Anterior cingulate cortex (tissue), 58 donors: Measurements from ENCODE around the gene ACACA.

Source experiments
- DNase-seq, 58 donors: peaks; one replicate each; lab custom pipeline; 2025; lab: John Stamatoyannopoulos, UW

The ACACA gene

DNA sequence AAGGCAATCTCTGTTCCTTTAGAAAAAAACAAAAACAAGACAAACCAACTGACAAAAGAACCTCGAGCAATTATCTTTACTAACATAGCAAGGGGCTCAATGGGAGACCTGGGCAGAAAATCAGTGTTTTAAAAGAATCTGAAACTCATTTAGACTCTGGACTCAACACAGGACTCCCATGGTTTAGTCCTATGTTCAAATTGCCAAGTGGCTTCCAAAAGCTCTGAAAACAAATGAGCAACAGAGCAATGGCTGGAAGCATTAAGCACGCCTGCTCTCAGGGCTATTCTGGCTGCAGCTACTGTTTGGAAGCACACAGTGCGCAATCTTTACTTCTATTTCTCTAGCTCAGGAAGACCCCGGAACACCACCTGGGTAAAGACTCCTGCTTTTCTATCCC is 295.9 kb downstream of the ACACA start:
- DNase-seq: peak in 12 of 58 donors; percentile 4 to 37 (median 12)

DNA sequence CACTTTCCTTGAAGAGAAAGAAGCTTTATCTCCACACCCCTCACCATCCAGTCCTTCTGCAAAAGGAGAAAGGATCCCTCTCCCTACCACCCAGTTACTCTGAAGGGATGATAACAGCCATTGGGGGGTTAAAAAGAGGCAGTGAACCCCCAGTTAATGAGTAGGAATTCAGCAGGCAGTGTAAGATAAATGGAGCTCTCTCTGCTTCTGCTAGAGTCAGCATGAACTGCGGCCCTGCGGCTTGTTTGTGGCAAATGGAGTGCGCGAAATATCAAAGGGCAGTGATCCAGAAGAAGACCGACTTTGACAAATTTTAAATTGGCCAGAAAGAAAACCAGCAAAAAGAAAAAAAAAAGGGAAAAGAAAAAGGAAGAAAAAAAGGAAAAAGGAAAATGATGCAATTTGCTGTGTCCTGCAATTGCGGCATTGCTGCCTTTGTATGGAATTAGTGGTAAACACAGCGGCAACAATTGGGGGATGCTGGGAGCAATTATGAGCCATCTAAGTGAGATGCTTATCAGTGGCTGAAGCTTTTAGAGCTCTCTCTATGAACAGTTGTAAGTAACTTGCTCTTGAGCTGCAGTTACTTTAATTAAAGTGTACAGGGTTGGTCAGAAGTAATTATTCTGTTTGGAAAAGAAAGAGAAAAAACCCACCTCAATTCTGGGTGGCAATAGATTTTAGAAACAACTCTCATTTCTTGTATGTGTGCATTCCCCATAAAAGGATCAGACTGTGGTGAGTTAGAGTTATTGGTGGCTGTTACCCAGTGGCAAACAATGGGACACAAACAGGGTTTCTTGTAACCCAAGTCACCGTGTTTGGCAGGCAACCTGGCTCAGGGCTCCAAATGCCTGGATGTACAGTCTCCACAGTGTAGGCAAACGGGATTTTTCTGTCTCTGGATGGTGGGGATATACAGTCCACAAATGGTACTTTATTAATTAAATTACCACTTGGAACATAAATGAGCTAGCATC is 296.6 kb downstream of the ACACA start:
- DNase-seq: peak in 5 of 58 donors; percentile 4 to 12 (median 7)

DNA sequence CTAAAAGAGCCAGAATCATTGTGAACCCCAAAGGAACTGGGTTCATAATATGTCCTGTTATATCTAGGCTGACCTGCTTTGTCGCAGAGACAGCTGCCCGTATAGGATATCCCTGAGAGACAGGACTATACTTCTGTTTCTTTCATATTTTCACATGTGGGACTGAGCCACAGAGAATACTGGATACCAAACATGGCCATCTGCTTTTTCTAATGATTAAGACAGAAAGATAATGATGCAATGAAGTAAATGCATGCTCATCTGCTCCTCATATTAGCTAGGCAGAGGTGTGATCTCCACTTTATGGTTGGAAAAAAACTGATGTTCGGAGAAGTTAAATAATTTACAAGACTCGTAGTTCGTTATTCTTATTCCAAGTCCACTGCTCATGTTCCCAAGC is 297.5 kb downstream of the ACACA start:
- DNase-seq: no peak

DNA sequence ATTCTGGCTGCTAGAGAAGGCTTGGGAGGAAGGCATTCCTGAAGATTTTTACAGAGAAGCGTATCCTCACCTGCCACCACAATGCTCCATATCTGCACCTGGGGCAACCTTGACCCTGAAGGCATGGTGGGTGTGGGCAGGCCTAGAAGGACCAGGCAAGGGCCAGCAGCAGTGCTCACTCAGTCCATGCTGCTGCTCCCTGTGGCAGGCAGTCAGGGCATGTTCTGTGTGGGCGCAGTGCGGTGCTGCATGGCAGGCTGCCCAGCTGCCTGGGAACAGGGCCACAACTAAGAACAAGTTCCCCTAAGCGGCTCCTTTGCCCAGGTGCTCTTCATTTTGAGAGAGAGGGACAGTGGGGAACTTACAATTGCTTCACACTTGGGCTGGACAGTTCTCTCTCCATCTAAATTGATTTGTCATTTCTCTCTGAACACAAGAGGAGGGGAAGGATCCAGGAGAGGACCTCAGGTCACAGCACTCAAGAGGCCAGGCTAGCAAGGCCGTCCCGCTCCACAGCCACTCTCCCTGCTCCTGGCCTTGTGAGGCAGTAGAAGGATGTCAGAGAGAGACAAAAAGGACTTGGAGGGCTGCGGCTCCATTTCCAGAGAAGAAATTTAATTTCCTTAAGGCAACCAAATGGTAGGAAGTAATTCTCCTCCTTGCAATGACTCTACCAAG is 299.1 kb downstream of the ACACA start:
- peak in 53 of 58 donors; percentile 9 to 85 (median 58) for DNase-seq

DNA sequence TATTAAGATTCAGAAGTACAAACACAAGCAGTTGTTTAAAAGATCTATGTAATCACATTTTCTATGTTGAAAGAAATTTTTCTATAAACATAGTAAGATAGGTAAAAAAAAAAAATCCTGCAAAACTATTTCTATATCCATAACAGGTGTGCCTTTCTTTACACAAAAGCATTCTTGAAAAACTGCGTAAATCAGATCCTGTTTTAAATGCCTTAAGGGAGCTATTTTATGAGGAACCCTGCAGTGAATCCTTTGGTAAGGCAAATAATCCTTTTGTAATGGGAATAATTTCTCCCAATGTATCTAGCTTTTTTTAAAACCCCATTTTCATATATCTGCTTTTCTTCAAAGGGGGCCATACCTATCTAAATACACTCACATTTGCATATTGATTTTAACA is 300.6 kb downstream of the ACACA start:
- DNase-seq: no peak

DNA sequence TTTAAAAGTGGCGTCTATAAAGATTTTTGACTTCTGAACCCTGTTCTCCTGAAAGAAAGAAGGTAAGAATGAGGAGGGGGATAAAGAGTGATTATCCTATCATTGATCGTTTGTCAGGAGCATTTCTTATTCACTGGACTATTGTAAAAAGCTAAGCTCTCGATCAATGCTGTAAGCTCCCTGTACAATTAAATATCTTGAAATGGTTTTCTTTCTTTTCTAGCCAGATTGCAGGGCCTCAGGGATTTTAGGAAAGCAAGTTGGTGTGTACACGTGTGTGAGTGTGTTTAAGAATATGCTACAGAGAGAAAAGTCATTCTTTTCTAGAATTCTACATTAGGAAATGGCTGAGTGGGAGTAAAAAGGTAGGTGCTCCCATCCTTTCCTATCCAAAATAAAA is 303.4 kb downstream of the ACACA start:
- no peak for DNase-seq

DNA sequence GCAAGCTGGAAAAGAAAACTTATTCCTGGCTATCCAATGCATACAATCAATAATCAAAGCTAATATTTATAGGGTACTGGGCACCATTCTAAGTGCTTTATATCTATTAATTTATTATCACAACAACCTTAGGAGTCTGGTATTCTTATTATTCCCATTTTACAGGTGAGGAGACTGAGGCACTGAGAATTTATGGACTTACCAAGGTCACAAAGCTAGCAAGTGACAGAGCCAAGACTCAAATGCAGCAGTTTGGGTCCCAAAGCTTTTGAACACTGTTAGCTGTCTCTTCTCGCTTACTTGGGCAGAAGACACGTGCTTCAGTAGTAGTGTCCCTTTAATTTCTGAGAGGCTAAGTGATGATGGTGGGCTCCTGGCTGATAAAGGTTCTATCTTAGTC is 305.3 kb downstream of the ACACA start:
- no peak for DNase-seq

DNA sequence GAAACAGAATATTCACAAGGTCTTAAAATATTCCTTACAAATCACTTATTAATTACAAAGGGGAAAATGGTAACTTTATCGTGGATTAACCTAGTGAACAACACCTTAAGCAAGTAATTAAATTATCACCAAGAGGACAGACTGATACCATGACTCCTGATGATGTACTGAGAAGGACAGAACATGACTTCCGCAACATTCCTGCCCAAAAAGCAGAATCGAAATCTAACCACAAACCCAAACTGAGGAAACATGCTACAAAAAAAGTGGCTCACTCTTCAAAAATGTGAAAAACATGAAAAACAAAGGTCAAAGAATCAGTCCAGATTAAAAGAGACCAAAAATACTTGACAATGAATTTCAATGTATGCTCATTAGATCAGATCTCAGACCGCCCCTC is 306.4 kb downstream of the ACACA start:
- DNase-seq: no peak

DNA sequence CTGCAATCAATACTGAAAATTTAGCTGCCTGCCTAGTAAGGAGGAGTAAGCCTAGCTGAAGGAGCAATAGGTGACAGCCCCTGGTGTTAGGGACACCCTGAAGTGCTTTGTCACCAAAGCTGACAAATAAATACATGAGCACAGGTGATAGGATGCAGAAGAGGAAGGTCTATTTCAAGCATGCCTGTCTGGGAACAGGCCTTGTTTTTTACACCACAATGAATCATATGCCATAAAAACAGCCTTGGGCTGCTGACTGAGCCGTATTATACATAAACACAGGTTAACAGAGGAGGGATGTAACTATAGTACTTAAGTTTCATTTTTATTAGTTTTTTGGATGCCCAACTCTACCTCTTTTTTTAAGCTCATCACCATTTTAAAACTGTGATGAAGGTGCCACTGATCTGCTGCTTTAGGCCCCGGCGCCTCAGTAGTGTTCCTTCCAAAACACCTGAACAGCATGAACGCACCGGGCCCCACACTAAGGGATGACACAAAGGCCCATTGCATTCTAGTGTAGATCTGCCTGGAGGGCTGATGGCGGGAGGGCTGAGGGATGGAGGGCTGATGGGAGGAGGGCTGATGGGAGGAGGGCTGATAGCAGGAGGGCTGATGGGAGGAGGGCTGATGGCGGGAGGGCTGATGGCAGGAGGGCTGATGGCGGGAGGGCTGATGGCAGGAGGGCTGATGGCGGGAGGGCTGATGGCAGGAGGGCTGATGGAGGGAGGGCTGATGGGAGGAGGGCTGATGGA is 307.5 kb downstream of the ACACA start:
- DNase-seq: no peak

DNA sequence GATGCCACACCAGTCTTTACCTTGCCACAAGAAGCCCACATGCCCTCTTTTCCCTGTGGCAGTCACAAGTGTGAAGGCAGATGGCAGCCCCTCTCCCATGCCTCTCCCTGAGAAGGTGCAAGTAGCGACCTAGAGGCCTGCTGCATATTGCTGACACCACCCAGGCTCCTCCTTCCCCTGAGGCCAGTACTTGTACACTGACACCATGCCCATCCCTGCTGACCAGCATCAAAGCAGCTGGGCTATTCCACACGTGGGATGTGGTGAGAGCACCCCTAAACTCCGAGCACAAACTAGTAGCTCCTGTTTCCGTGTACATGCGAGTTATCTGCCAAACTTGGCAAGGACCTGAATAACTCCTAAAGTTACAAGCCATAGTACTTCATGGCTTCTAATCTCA is 308.5 kb downstream of the ACACA start:
- no peak for DNase-seq

DNA sequence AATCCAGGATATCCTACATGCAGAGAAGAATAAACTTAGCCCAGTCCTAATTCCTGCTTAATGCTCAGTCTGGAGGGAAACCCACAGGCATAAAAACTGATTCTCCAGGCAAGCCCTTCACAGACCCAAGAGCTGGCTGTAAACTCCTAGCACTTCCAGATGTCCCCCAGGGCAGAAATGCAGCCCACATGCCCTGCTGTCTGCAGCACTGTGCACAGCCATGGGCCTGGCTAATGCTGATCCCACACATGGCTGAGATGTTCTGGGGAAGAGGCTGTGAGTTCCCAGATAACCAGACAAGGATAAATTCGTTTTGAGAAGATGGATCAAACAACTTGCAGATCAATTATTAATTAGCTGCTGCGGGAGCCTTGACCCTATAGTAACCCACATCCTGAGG is 309.5 kb downstream of the ACACA start:
- no peak for DNase-seq

DNA sequence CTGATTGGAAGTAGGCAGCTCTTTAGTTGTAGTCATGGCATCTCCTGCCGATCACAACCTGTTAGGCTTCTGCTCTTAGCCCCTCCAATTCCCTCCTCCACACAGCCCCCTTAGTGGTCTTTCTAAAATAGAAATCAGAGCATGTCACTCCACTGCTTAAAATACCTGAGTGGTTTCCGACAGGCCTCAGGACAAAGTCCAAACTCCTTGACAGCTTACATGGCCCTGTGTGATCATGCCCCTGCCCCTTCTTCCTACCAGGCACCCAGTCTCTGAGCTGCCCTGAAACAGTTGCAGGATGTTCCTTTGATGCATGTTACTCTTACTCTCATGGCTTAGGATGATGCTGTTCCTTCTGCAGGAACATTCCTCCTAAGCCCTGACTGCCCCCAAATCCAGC is 310.6 kb downstream of the ACACA start:
- no peak for DNase-seq

DNA sequence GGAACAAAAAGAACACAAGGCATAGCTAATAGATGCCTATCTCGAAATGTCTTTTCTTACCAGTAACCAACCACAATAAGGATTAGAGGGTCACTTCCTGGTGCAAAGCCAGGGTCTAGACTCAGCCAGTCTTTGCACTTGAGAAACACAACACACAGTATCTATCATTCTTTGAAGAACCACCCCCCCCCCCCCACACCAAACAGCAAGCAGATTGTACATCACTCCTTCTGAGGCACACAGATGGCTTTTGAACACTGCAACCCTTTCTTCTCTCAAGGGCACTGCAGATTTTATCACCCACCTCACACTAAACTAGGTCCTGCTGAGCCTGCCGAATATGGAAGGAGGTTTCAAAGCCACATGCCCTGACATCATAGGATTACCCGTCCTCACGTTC is 312.2 kb downstream of the ACACA start:
- peak in 5 of 58 donors; percentile 7 to 43 (median 16) for DNase-seq

DNA sequence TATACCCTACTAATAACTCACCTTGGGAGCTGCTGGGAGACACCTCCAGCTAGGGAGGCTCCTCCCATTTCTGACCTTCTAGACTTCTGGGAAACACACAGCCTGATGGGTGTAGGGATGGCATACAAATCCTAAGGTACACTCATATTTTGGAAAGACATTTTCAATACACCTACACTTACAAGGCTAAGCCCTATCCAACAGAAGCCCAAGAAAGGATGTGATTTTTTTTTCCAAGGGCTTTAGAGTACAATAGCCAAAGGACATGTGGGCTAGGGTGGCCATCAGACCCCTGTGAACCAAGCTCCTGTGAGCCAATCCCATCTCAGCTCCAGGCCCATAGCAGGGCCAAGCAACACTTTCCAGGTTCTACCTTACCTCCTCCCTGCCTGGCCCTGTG is 313.9 kb downstream of the ACACA start:
- no peak for DNase-seq

DNA sequence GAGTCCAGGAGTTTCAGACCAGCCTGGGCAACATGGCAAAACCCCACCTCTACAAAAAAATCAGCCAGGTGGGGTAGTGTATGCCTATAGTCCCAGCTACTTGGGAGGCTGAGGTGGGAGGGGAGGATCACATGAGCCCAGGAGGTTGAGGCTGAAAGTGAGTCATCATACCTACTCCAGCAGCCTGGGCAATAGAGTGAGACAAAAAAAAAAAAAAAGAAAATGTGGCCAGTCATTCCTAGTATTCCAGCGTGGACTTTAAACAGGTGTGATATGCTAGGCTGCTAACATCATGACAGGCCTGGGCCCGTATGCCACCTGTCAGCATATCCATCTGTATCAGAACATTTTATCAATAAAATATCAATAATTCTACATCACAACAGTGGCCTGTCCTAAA is 314.6 kb downstream of the ACACA start:
- DNase-seq: no peak

DNA sequence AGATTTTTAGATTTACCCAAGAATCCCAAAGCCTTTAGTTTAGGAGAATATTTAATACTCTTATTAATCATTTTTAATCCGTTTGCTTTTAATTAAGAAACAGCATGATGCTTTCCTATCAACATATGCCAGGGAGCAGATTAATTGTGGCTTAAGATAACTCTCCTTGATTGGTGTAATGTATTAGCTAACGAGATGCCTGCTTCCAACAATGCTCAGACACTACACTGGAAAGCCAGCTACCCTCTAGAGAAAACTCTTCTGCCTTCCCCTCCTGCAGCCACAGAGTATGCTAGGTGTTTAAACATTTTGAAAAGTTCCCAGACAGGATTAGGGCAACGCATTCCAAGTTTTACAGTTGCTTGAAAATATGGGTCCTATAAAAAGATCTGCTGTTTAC is 315.7 kb downstream of the ACACA start:
- DNase-seq: no peak

DNA sequence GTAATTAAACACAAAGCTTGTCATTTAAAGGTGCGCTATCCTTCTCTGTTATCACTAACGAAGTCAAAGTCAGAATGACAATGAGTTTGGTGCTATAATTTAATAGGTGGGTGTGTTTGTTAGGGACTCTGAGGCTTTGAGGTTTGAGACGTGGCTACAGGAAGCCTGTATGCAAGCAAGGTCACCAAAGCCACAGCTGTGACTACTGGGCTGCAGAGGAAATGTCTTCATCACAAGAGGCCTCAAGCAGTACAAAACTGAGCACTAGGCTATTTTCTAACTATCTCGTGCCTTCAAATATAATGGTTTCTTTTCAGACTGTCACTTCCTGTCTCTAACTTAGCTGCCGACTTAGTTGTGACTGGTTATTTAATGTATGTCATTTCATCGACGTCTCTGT is 316.7 kb downstream of the ACACA start:
- no peak for DNase-seq

DNA sequence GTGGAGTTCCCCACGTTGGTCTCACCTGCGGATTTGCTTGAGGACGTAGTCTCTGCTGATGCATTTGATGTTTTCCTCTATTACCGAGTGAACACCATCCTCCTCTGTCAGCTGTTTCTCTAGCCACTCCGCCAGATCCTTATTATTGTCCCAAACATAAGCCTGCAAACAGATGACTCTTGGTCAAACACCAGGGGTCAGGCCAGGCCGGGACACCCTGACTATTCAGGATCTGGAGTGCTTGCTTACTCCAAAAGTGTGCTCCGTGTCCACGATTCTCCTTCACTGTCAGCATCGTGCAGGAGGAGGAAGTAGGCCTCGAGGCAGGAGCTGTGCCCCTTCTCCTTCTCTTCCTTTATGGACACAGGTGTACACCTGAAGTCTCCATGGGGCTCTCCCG is 317.7 kb downstream of the ACACA start:
- peak in 14 of 58 donors; percentile 6 to 33 (median 16) for DNase-seq

DNA sequence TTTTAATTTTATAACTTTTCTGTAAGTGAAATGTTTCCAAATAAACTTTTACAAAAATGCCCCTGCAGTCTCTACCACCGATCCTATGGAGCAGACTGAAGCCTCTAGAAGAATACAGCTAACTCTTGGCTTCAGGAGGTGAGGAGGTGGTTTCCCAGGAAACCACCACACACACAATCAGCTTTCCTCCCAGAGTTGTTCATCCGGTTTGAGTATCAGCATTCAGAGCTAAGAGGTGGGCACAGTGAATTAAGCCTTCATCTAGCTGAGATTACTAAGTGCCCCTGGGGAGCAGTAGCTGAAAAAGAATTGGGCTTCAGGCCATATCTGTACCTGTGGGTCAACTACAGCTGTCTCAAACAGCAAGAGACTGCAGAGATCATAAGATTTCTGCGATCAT is 318.2 kb downstream of the ACACA start:
- no peak for DNase-seq

DNA sequence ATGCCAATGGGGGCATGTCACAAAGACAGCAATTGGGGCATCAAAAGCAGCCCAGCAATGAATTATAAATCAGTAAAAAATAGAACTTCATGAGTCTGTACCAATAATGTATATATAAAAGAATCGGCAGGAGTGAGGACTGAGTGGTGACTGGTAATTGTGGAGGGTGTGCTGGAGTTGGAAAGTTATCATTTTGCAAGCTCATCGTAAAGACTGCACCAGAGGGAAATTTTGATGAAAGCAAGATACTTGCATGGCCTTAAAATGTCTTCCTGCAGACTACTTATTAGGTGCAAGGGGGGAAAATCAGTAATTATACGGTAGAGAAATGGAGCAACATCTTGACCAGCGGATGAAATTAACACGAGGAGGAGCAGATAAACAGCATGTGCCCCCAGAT is 319.0 kb downstream of the ACACA start:
- DNase-seq: no peak

DNA sequence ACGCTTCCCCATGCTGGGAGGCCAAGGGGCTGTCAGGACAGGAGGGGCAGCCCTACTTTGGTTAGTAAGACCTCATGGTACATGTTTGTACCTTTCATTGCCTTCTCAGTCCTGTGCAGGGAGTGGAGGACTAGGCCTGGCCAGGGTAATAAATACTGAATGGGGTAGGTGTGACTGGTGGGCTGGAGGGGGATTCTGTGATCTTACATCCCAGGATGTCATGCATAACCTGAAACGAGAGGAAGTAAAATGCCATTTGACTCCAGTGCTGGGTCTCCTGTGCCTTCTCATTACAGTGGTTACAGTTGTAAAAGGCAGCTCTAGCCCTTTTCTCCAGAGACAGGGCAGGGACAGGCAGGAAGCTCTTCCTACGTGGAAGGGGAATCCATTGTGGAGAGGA is 319.7 kb downstream of the ACACA start:
- DNase-seq: no peak
